NCI-H1417 (cell line): ENCODE results near the gene DLX4.

ENCODE experiments used
- DNase-seq, 3 experiments: peaks; one replicate each; lab custom pipeline; 2025; lab: John Stamatoyannopoulos, UW

DLX4 gene

GRCh38 chr17:49969134-49969759 lies at the start of gene DLX4:
Gene DLX4 (plus strand): TSS chr17:49969190. CDS start chr17:49969469, 279 bp downstream.
- DNase-seq = peak in 2 of 3 experiments; percentile 18 to 81

GRCh38 chr17:49920030-49920769 lies 48.8 kb upstream of the DLX4 start:
- no peak for DNase-seq

- no peak for DNase-seq
Measured at GRCh38 chr17:49922095-49922494, 46.9 kb upstream of the DLX4 start.

- DNase-seq = no peak
Measured at GRCh38 chr17:49924116-49924515, 44.9 kb upstream of the DLX4 start.

- no peak for DNase-seq
Measured at GRCh38 chr17:49924589-49924988, 44.4 kb upstream of the DLX4 start.

- no peak for DNase-seq
Measured at GRCh38 chr17:49925921-49926320, 43.1 kb upstream of the DLX4 start.

GRCh38 chr17:49926886-49927285 lies 42.1 kb upstream of the DLX4 start:
- no peak for DNase-seq

GRCh38 chr17:49928126-49928800 lies 40.7 kb upstream of the DLX4 start:
- DNase-seq = no peak

- DNase-seq = no peak
Measured at GRCh38 chr17:49928837-49929475, 40.0 kb upstream of the DLX4 start.

- no peak for DNase-seq
Measured at GRCh38 chr17:49930880-49931279, 38.1 kb upstream of the DLX4 start.

- peak in 1 of 3 experiments; percentile 93 for DNase-seq
Measured at GRCh38 chr17:49931416-49932137, 37.4 kb upstream of the DLX4 start.

GRCh38 chr17:49932138-49932723 lies 36.8 kb upstream of the DLX4 start:
- peak in 2 of 3 experiments; percentile 91 to 94 for DNase-seq

- no peak for DNase-seq
Measured at GRCh38 chr17:49932901-49933300, 36.1 kb upstream of the DLX4 start.

GRCh38 chr17:49935526-49936210 lies 33.3 kb upstream of the DLX4 start:
- DNase-seq = peak; percentile 5 to 90 (median 80)

- DNase-seq = no peak
Measured at GRCh38 chr17:49936386-49936785, 32.6 kb upstream of the DLX4 start.

GRCh38 chr17:49939318-49939717 lies 29.7 kb upstream of the DLX4 start:
- DNase-seq = no peak

- DNase-seq = no peak
Measured at GRCh38 chr17:49941427-49941826, 27.6 kb upstream of the DLX4 start.

- no peak for DNase-seq
Measured at GRCh38 chr17:49942947-49943346, 26.0 kb upstream of the DLX4 start.

GRCh38 chr17:49944273-49944870 lies 24.6 kb upstream of the DLX4 start:
- DNase-seq = peak in 2 of 3 experiments; percentile 88 to 95

- DNase-seq = no peak
Measured at GRCh38 chr17:49946208-49946607, 22.8 kb upstream of the DLX4 start.
